ENCODE measurements around the gene MTA3.

The MTA3 gene

DNA sequence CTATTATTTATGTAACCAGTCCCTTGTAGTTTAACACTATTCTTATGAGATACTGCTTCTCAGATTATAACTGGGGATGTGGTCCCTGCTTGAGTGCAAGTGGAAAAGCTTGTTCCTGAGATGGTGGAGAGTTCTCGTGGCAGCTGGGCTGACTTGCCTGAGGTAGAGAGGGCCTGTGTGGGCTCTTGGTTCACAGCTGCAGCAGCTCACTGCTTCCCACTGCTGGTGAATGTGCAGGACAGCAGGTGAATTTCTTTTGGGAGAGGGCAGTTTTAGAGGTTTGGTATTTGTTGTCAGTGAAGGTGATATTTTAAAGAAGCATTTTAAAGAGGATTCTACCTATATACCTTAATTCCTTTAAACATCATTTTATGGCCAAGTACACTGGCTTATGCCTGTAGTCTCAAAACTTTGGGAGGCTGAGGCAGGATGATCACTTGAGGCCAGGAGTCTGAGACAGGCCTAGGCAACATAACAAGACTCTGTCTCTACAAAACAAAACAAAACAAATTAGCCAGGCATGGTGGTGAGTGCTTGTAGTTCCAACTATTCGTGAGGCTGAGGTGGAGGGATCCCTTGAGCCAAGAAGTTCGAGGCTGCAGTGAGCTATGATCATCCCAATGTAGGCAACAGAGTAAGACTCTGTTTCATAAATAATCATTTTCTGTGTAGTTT is 94.8 kb downstream of the MTA3 start:
- TF ChIP-seq, protein P1, sequence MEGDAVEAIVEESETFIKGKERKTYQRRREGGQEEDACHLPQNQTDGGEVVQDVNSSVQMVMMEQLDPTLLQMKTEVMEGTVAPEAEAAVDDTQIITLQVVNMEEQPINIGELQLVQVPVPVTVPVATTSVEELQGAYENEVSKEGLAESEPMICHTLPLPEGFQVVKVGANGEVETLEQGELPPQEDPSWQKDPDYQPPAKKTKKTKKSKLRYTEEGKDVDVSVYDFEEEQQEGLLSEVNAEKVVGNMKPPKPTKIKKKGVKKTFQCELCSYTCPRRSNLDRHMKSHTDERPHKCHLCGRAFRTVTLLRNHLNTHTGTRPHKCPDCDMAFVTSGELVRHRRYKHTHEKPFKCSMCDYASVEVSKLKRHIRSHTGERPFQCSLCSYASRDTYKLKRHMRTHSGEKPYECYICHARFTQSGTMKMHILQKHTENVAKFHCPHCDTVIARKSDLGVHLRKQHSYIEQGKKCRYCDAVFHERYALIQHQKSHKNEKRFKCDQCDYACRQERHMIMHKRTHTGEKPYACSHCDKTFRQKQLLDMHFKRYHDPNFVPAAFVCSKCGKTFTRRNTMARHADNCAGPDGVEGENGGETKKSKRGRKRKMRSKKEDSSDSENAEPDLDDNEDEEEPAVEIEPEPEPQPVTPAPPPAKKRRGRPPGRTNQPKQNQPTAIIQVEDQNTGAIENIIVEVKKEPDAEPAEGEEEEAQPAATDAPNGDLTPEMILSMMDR (conservative IDR thresholded peaks at IDR 0.05; ENCODE audit: low read depth, low read length) = peak; percentile 100
- peak; percentile 90 for DNase-seq (ENCODE audit: low read depth)
- no peak overlapping the region for H3K4me3 ChIP-seq (ENCODE audit: low read depth, low read length)

DNA sequence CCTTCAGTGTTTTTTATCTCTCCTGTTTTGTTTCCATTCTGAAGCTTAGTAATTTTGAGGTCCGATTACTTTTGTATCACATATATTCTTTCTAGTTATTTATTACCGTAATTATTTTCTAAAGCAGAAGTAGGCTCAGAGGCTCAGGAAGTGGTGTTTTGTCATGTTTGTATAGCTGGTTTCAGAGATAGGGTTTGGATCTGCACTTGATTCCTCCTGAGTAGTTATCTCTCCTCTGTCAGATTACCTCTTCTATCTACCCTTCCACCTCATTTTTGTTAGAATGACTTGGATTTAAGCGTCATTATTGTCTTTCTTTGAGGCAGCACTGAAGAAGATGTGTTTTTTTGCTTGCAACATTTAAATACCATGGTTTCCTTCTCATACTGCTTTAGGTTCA is 95.4 kb downstream of the MTA3 start:
- DNase-seq (ENCODE audit: low read depth) = no peak
- TF ChIP-seq, protein P1 (conservative IDR thresholded peaks at IDR 0.05; ENCODE audit: low read depth, low read length) = no peak
- H3K4me3 ChIP-seq (ENCODE audit: low read depth, low read length) = no peak overlapping the region

DNA sequence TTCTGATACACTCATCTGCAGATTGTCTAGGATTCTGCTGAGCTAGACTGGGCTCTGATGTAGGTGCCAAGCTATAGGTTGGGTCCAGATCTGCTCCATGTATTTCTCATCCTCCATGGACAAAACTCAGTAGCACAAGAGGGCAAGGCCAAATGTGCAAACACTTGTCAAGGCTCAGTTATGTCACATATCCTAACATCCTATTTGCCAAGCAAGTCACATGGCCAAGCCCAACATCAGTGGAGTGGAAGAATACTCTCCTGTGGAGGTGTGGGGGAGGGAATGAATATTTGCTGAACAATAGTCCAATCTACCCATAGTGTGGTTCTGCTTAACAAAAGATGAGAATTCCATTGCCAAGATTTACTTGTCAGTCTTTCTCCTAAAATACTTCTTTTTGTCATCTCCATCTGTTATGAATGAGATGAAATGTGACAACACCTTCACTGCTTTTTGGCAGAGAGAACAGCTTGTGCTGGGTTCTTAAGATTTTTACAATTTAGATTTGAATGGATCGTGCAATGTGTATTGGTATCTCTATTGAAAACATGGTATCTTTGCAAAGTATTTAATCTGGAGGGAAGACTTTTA is 105.7 kb downstream of the MTA3 start:
- H3K4me3 ChIP-seq (ENCODE audit: low read depth, low read length) = no peak overlapping the region
- no peak for DNase-seq (ENCODE audit: low read depth)
- TF ChIP-seq, protein P1 (conservative IDR thresholded peaks at IDR 0.05; ENCODE audit: low read depth, low read length) = no peak

GRCh38 chr2:42675815-42676214 is 107.4 kb downstream of the MTA3 start:
- no peak overlapping the region for H3K4me3 ChIP-seq (ENCODE audit: low read depth, low read length)
- TF ChIP-seq, protein P1 (conservative IDR thresholded peaks at IDR 0.05; ENCODE audit: low read depth, low read length) = no peak

GRCh38 chr2:42685303-42685702 is 116.9 kb downstream of the MTA3 start:
- no peak overlapping the region for H3K4me3 ChIP-seq (ENCODE audit: low read depth, low read length)
- TF ChIP-seq, protein P1 (conservative IDR thresholded peaks at IDR 0.05; ENCODE audit: low read depth, low read length) = no peak
- DNase-seq (ENCODE audit: low read depth) = no peak

More at GRCh38 chr2:42675815-42676214, 107.4 kb downstream of the MTA3 start:
- no peak for DNase-seq (ENCODE audit: low read depth)

- TF ChIP-seq, protein P1 (conservative IDR thresholded peaks at IDR 0.05; ENCODE audit: low read depth, low read length) = no peak
- H3K4me3 ChIP-seq (ENCODE audit: low read depth, low read length) = no peak overlapping the region
- DNase-seq (ENCODE audit: low read depth) = no peak
These were observed 124.7 kb downstream of the MTA3 start for GRCh38 chr2:42693013-42693615.

All from choroid plexus epithelial cell (primary cell).